Measurements from ENCODE around the gene DMBX1. TPM values are rescaled to one million over a fixed set of nuclear protein-coding genes. Genes with fewer than 3 reads are reported as not detected.

Gene DMBX1
- total and polyA plus RNA-seq, 10 donors = not detected

DNA sequence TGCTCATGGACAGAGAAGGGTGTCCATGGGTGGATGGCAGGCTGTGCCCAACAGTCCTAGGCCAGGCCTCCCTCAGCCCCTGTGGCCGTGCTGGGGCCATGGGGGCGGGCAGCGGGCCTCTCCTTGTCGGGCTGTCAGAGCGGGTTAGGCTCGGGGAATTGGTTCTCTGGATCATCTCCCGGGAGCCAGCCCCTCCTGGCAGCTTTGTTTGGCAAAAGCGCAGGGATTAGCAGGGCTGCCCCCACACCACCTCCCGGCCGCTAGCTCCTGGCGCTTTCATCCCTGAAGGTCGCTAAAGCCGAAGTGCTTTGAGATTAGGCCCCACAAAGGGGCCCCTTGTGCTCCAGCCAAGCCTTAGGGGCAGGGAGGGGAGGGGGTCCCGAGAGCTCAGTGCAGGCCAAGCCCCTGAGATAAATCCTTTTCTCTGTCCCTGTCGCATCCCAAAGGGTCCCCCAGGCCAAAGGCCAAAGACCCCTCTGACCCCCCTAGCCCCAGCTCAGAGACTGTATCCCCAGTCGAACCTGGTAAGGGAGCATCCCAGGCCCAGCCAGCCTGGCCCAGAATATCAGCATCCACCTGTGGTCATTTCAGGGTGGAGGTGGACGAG lies 9.8 kb upstream of the DMBX1 start:
- no peak overlapping the region for H3K27ac ChIP-seq
- H3K4me1 ChIP-seq = peaks cover 0 to 12% (median 0%) of the 10 kb centered on the region in 6 donors
- no peaks in the 10 kb centered on the region for H3K36me3 ChIP-seq
- no peak for TF ChIP-seq POLR2AphosphoS5 (IDR thresholded peaks at IDR 0.05)
- TF ChIP-seq, protein P1, sequence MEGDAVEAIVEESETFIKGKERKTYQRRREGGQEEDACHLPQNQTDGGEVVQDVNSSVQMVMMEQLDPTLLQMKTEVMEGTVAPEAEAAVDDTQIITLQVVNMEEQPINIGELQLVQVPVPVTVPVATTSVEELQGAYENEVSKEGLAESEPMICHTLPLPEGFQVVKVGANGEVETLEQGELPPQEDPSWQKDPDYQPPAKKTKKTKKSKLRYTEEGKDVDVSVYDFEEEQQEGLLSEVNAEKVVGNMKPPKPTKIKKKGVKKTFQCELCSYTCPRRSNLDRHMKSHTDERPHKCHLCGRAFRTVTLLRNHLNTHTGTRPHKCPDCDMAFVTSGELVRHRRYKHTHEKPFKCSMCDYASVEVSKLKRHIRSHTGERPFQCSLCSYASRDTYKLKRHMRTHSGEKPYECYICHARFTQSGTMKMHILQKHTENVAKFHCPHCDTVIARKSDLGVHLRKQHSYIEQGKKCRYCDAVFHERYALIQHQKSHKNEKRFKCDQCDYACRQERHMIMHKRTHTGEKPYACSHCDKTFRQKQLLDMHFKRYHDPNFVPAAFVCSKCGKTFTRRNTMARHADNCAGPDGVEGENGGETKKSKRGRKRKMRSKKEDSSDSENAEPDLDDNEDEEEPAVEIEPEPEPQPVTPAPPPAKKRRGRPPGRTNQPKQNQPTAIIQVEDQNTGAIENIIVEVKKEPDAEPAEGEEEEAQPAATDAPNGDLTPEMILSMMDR (IDR thresholded peaks at IDR 0.05 in 8 of 11, conservative IDR thresholded peaks at IDR 0.05 in 3 of 11) = no peak
- TF ChIP-seq POLR2A (IDR thresholded peaks at IDR 0.05) = no peak
- intact Hi-C loops (cut with DNase I; ENCODE audit: low total_unique reads) = no loop called here
- H3K9me3 ChIP-seq = no peaks in the 10 kb centered on the region
- peak; percentile 41 for DNase-seq
- peaks cover 0 to 93% (median 11%) of the 10 kb centered on the region in 7 donors for H3K27me3 ChIP-seq (replicated peaks in 1 of 7)
- 52 to 77% (median 62%) methylated on average over 11 to 17 of the region's 17 CpGs for WGBS, 5 donors
- H3K4me3 ChIP-seq = no peak overlapping the region

DNA sequence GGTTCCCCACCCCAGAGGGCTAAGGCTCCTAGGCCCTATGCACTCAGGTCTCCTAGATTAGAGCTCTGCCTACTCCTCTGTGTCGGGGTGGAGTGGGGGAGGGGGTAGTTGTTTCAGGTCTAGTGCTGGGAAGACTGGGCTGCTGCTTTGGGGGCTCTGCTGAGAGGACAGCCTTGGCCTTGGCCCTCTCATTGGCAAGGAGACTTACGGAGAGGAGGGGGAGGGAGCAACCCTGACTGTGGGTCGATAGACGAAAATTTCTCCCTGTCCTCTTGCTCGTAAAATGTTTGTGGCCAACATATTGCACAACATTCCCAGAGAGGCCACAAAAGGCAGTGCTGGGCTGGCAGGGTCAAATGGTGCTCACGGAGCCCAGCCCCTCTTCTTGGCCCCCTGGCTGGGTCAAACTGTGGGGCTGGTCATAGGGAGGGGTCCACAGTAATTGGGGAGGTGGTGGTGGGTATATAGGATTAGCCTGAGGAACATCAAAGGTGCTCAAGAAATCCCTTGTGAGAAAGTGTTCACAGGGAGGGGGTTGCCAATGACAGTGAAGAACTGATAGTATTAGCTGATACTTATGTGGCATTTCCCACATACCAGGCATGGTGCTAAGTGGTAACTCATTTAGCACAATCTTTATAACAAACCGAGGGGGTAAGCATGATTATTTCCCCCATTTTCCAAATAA lies 8.5 kb upstream of the DMBX1 start:
- intact Hi-C loops (cut with DNase I; ENCODE audit: low total_unique reads) = no loop called here
- 28 to 44% (median 29%) methylated on average over 7 of the region's 7 CpGs for WGBS, 5 donors
- Histone ChIP-seq H3K9me3 (no peaks in the 10 kb centered on the region), H3K27me3 (replicated peaks in 1 of 7) (peaks cover 0 to 98% (median 21%) of the 10 kb centered on the region in 7 donors), H3K4me1 (peaks cover 0 to 17% (median 0%) of the 10 kb centered on the region in 6 donors), H3K4me3 (no peak overlapping the region), H3K27ac (no peak overlapping the region), H3K36me3 (no peaks in the 10 kb centered on the region)
- DNase-seq = peak; percentile 61
- TF ChIP-seq, protein P1 (IDR thresholded peaks at IDR 0.05 in 8 of 11, conservative IDR thresholded peaks at IDR 0.05 in 3 of 11) = no peak
- no peak for TF ChIP-seq POLR2AphosphoS5 (IDR thresholded peaks at IDR 0.05)
- TF ChIP-seq POLR2A (IDR thresholded peaks at IDR 0.05) = no peak

DNA sequence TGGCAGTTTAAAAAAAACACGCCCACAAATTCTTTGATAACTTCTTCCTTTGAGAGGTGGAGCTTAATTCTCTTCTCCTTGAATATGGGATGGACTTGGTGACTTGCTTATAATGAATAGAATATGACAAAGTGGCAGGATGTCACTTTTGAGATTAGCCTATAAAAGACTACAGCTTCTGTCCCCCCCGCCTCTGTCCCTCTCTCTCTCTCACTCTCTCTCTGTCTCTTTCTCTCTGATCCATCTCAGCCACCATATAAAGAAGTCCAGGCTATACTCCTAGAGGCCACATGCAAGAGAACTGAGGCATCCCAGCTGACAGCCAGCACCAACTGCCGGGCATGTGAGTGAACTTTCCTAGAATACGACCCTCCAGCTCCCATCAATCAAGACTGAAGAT lies 7.7 kb upstream of the DMBX1 start:
- TF ChIP-seq POLR2AphosphoS5 (IDR thresholded peaks at IDR 0.05) (no peak), POLR2A (IDR thresholded peaks at IDR 0.05) (no peak)
- TF ChIP-seq, protein P1 (IDR thresholded peaks at IDR 0.05 in 8 of 11, conservative IDR thresholded peaks at IDR 0.05 in 3 of 11) = no peak
- WGBS, 5 donors = 55 to 70% (median 58%) methylated on average over 4 of the region's 4 CpGs

GRCh38 chr1:46483589-46483988 lies 6.0 kb upstream of the DMBX1 start:
- peak; percentile 38 for DNase-seq
- Histone ChIP-seq H3K27me3 (replicated peaks in 1 of 7) (peaks cover 0 to 99% (median 40%) of the 10 kb centered on the region in 7 donors), H3K4me3 (no peak overlapping the region), H3K4me1 (peaks cover 0 to 8% (median 2%) of the 10 kb centered on the region in 6 donors), H3K9me3 (no peaks in the 10 kb centered on the region), H3K36me3 (no peaks in the 10 kb centered on the region), H3K27ac (no peak overlapping the region)
- 79 to 90% (median 90%) methylated on average over 11 to 12 of the region's 12 CpGs for WGBS, 5 donors
- TF ChIP-seq POLR2AphosphoS5 (IDR thresholded peaks at IDR 0.05) (no peak), POLR2A (IDR thresholded peaks at IDR 0.05) (no peak)
- TF ChIP-seq, protein P1 (IDR thresholded peaks at IDR 0.05 in 8 of 11, conservative IDR thresholded peaks at IDR 0.05 in 3 of 11) = no peak
- intact Hi-C loops (cut with DNase I; ENCODE audit: low total_unique reads) = no loop called here

More for the DNA sequence above, 7.7 kb upstream of the DMBX1 start:
- Histone ChIP-seq H3K4me3 (no peak overlapping the region), H3K4me1 (peaks cover 0 to 11% (median 0%) of the 10 kb centered on the region in 6 donors), H3K36me3 (no peaks in the 10 kb centered on the region), H3K9me3 (no peaks in the 10 kb centered on the region), H3K27ac (no peak overlapping the region), H3K27me3 (replicated peaks in 1 of 7) (peaks cover 0 to 99% (median 26%) of the 10 kb centered on the region in 7 donors)
- peak; percentile 12 for DNase-seq
- intact Hi-C loops (cut with DNase I; ENCODE audit: low total_unique reads) = no loop called here
